IgD-negative memory B cell (primary cell): ENCODE measurements around the gene KRT33A. TPM values are rescaled to one million over a fixed set of nuclear protein-coding genes. Genes with fewer than 3 reads are reported as not detected.
A peak's percentile ranks its signal among the peaks of the same experiment; 100 is the strongest.

Experiments
- H3K27ac Mint-ChIP-seq, 3 donors: one replicate each; pipeline ENCODE4 v1.8.0; 2020 to 2022; ENCODE audit warnings: mild to moderate bottlenecking in 3 of 3, mixed read lengths in 3 of 3, moderate library complexity in 1 of 3
- H3K27me3 Mint-ChIP-seq: one replicate; pipeline ENCODE4 v1.8.0; 2021; ENCODE audit warnings: mixed read lengths
- H3K36me3 Mint-ChIP-seq: one replicate; pipeline ENCODE4 v1.8.0; 2020; ENCODE audit warnings: mild to moderate bottlenecking, mixed read lengths
- H3K4me1 Mint-ChIP-seq, 3 donors: one replicate each; pipeline ENCODE4 v1.8.0; 2020 to 2022; ENCODE audit warnings: mixed read lengths in 3 of 3, mild to moderate bottlenecking in 1 of 3
- H3K4me3 Mint-ChIP-seq, 4 donors: one replicate each; pipeline ENCODE4 v1.8.0; 2020 to 2022; ENCODE audit warnings: mild to moderate bottlenecking in 4 of 4, mixed read lengths in 4 of 4, moderate library complexity in 3 of 4
- H3K9me3 Mint-ChIP-seq, 3 donors: one replicate each; pipeline ENCODE4 v1.8.0; 2020 to 2021; ENCODE audit warnings: mixed read lengths in 3 of 3, mild to moderate bottlenecking in 1 of 3
- polyA plus RNA-seq: library from polyadenylated mRNA; unstranded; fragments of 300-500 nt; fragmentation: Illumina TruSeq; gene quantifications from one replicate; pipeline ENCODE4 v1.2.3, GENCODE V29; 2021

Gene KRT33A
- polyA plus RNA-seq, 1 donor from 2014 or later = not detected

DNA sequence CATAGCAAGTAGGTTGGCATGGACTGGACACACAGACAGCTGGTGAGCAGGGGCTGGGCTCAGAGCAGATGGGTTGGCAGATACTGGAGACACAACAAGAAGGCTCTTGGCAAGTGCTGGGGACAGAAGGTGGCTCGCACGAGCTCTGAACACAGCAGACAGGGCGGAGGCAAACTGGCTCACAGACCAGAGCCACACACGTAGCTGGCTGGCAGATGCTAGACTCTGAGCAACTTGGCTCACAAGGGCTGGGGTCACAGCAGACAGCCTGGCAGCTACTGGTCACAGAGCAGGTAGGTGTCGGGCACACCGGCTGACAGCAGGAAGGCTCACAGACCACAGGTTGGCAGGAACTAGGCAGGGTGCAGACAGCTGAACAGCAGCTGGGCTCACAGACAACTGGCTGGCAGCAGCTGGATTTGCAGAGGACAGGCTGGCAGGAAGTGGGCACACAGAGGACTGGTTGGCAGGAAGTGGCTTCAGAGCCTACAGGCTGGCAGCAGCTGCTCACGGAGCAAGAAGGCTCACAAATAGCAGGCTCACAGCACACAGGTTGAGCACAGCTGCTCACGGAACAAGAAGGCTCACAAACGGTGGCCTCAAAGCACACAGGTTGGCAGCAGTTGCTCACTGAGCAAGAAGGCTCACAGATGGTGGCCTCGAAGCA, 42.2 kb downstream of the KRT33A start:
- Mint-ChIP-seq H3K27me3 (peaks cover 7% of the 10 kb centered on the region), H3K4me3 (peak overlapping the region; percentile 21 to 77 (median 64)), H3K36me3 (no peaks in the 10 kb centered on the region), H3K4me1 (peaks cover 22 to 45% (median 34%) of the 10 kb centered on the region in 3 donors), H3K27ac (peak overlapping the region; percentile 76 to 94 (median 89)), H3K9me3 (no peaks in the 10 kb centered on the region)

GRCh38 chr17:41307647-41308046, 43.0 kb downstream of the KRT33A start:
- no peaks in the 10 kb centered on the region for H3K9me3 Mint-ChIP-seq
- H3K27me3 Mint-ChIP-seq = peaks cover 5% of the 10 kb centered on the region
- H3K27ac Mint-ChIP-seq = peak overlapping the region; percentile 46 to 89 (median 76)
- H3K4me1 Mint-ChIP-seq = peaks cover 22 to 47% (median 34%) of the 10 kb centered on the region in 3 donors
- H3K36me3 Mint-ChIP-seq = no peaks in the 10 kb centered on the region
- peak overlapping the region in 2 of 4 donors; percentile 2 to 71 for H3K4me3 Mint-ChIP-seq

DNA sequence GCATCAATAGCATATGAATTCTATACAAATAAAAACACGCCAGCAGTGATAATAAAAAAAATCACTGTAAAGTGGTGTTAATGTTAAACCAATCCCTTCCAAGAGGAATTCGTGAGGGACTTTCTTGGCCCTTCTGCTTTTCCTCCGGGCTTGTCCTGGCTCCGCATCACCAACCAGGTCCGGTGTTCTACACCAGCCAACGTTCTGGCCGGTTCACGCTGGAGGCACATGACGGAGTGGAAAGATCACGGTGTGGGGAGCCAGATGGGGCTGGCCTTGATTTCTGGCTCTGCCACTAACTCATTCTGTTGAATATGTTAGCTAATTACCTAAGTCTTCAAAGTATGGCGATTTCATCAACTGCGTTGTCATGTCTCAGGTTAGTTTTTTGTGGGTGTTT, 46.5 kb downstream of the KRT33A start:
- peaks cover 0 to 6% (median 2%) of the 10 kb centered on the region in 3 donors for H3K9me3 Mint-ChIP-seq
- H3K4me1 Mint-ChIP-seq = peaks cover 17 to 39% (median 39%) of the 10 kb centered on the region in 3 donors
- no peak overlapping the region for H3K27ac Mint-ChIP-seq
- H3K27me3 Mint-ChIP-seq = peaks cover 12% of the 10 kb centered on the region
- H3K4me3 Mint-ChIP-seq = peak overlapping the region in 1 of 4 donors; percentile 30
- no peaks in the 10 kb centered on the region for H3K36me3 Mint-ChIP-seq

- peaks cover 8 to 30% (median 28%) of the 10 kb centered on the region in 3 donors for H3K4me1 Mint-ChIP-seq
- peaks cover 0 to 6% (median 2%) of the 10 kb centered on the region in 3 donors for H3K9me3 Mint-ChIP-seq
- H3K36me3 Mint-ChIP-seq = no peaks in the 10 kb centered on the region
- no peak overlapping the region for H3K4me3 Mint-ChIP-seq
- no peak overlapping the region for H3K27ac Mint-ChIP-seq
- peaks cover 16% of the 10 kb centered on the region for H3K27me3 Mint-ChIP-seq
These were observed 47.6 kb downstream of the KRT33A start for GRCh38 chr17:41302981-41303380.

GRCh38 chr17:41301916-41302901, 48.4 kb downstream of the KRT33A start, which contains the start of gene KRTAP29-1:
Gene KRTAP29-1 (minus strand): TSS chr17:41302851. CDS start chr17:41302851, 0 bp downstream.
- peaks cover 16% of the 10 kb centered on the region for H3K27me3 Mint-ChIP-seq
- H3K36me3 Mint-ChIP-seq = no peaks in the 10 kb centered on the region
- no peak within 1 kb of the TSS for H3K27ac Mint-ChIP-seq
- H3K9me3 Mint-ChIP-seq = peaks cover 0 to 6% (median 2%) of the 10 kb centered on the region in 3 donors
- peak within 1 kb of the TSS in 1 of 4 donors; percentile 30 for H3K4me3 Mint-ChIP-seq
- H3K4me1 Mint-ChIP-seq = peaks cover 8 to 23% (median 20%) of the 10 kb centered on the region in 3 donors

- Mint-ChIP-seq H3K27ac (no peak overlapping the region), H3K27me3 (peaks cover 16% of the 10 kb centered on the region), H3K36me3 (no peaks in the 10 kb centered on the region), H3K9me3 (peaks cover 0 to 6% (median 2%) of the 10 kb centered on the region in 3 donors), H3K4me3 (no peak overlapping the region), H3K4me1 (peaks cover 8 to 16% (median 11%) of the 10 kb centered on the region in 3 donors)
These were observed 49.3 kb downstream of the KRT33A start for GRCh38 chr17:41301204-41301790.

- Mint-ChIP-seq H3K4me1 (peaks cover 1 to 11% (median 5%) of the 10 kb centered on the region in 3 donors), H3K4me3 (no peak overlapping the region), H3K9me3 (peaks cover 0 to 6% (median 2%) of the 10 kb centered on the region in 3 donors), H3K36me3 (no peaks in the 10 kb centered on the region), H3K27me3 (peaks cover 19% of the 10 kb centered on the region), H3K27ac (no peak overlapping the region)
These were observed 52.0 kb downstream of the KRT33A start for GRCh38 chr17:41298458-41299135.

GRCh38 chr17:41296846-41297245, 53.8 kb downstream of the KRT33A start:
- H3K4me1 Mint-ChIP-seq = peaks cover 0 to 11% (median 0%) of the 10 kb centered on the region in 3 donors
- H3K27me3 Mint-ChIP-seq = peaks cover 18% of the 10 kb centered on the region
- no peak overlapping the region for H3K4me3 Mint-ChIP-seq
- no peak overlapping the region for H3K27ac Mint-ChIP-seq
- H3K9me3 Mint-ChIP-seq = peaks cover 0 to 6% (median 2%) of the 10 kb centered on the region in 3 donors
- peaks cover 1% of the 10 kb centered on the region for H3K36me3 Mint-ChIP-seq

Other genes starting within 250 kb of the KRT33A start
- gene KRTAP4-16, start 248.6 kb downstream of the KRT33A start, polyA plus RNA-seq = not detected
- gene KRTAP4-9, start 245.4 kb downstream of the KRT33A start, polyA plus RNA-seq = not detected
- not detected for gene KRTAP4-11, start 232.5 kb downstream of the KRT33A start, polyA plus RNA-seq
- not detected for gene KRTAP4-12, start 226.6 kb downstream of the KRT33A start, polyA plus RNA-seq
- not detected for gene KRTAP4-6, start 210.3 kb downstream of the KRT33A start, polyA plus RNA-seq
- gene KRTAP4-5, start 201.0 kb downstream of the KRT33A start, polyA plus RNA-seq = not detected
- not detected for gene KRTAP4-4, start 190.1 kb downstream of the KRT33A start, polyA plus RNA-seq
- gene KRTAP4-3, start 182.6 kb downstream of the KRT33A start, polyA plus RNA-seq = not detected
- not detected for gene KRTAP4-2, start 172.6 kb downstream of the KRT33A start, polyA plus RNA-seq
- not detected for gene KRTAP4-1, start 165.9 kb downstream of the KRT33A start, polyA plus RNA-seq
- not detected for gene KRTAP9-1, start 160.9 kb downstream of the KRT33A start, polyA plus RNA-seq
- gene KRTAP9-2, start 124.2 kb downstream of the KRT33A start, polyA plus RNA-seq = not detected
- not detected for gene KRTAP9-3, start 118.4 kb downstream of the KRT33A start, polyA plus RNA-seq
- not detected for gene KRTAP9-8, start 112.8 kb downstream of the KRT33A start, polyA plus RNA-seq
- gene KRTAP9-4, start 101.1 kb downstream of the KRT33A start, polyA plus RNA-seq = not detected
- gene KRTAP9-9, start 95.4 kb downstream of the KRT33A start, polyA plus RNA-seq = not detected
- gene KRTAP9-6, start 85.5 kb downstream of the KRT33A start, polyA plus RNA-seq = not detected
- not detected for gene KRTAP9-7, start 75.1 kb downstream of the KRT33A start, polyA plus RNA-seq
- not detected for gene KRTAP29-1, start 48.0 kb downstream of the KRT33A start, polyA plus RNA-seq
- not detected for gene KRTAP16-1, start 41.5 kb downstream of the KRT33A start, polyA plus RNA-seq
- gene KRTAP17-1, start 35.1 kb downstream of the KRT33A start, polyA plus RNA-seq = not detected
- gene KRT33B, start 19.0 kb upstream of the KRT33A start, polyA plus RNA-seq = not detected
- gene KRT34, start 31.5 kb upstream of the KRT33A start, polyA plus RNA-seq = not detected
- not detected for gene KRT31, start 46.8 kb upstream of the KRT33A start, polyA plus RNA-seq
- not detected for gene KRT37, start 73.8 kb upstream of the KRT33A start, polyA plus RNA-seq
- not detected for gene KRT38, start 90.2 kb upstream of the KRT33A start, polyA plus RNA-seq
- gene KRT32, start 116.6 kb upstream of the KRT33A start, polyA plus RNA-seq = not detected
- gene KRT35, start 130.3 kb upstream of the KRT33A start, polyA plus RNA-seq = not detected
- not detected for gene KRT36, start 139.1 kb upstream of the KRT33A start, polyA plus RNA-seq
- not detected for gene KRT13, start 154.8 kb upstream of the KRT33A start, polyA plus RNA-seq
- not detected for gene KRT15, start 168.1 kb upstream of the KRT33A start, polyA plus RNA-seq
- gene KRT19, start 177.5 kb upstream of the KRT33A start, polyA plus RNA-seq = not detected
- not detected for gene KRT9, start 221.2 kb upstream of the KRT33A start, polyA plus RNA-seq
- not detected for gene KRT14, start 236.1 kb upstream of the KRT33A start, polyA plus RNA-seq